Measurements from ENCODE around the gene OSBPL6. TPM values are rescaled to one million over a fixed set of nuclear protein-coding genes. Genes with fewer than 3 reads are reported as not detected.
"Not testable (repeated sequence)": the region's sequence is repeated elsewhere in the genome, so short reads cannot be mapped to it uniquely, and the experiment has no call there.

Gene OSBPL6
- polyA plus RNA-seq, 4 donors, result 3.8 to 6.1 (median 6.0) TPM

GRCh38 chr2:178197791-178198190 is 3.5 kb downstream of the OSBPL6 start:
- DNase-seq (ENCODE audit: low read depth in 4 of 4, low spot score in 3 of 4), result no peak

GRCh38 chr2:178198441-178198840 is 4.1 kb downstream of the OSBPL6 start:
- DNase-seq (ENCODE audit: low read depth in 4 of 4, low spot score in 3 of 4), result not testable (repeated sequence)

GRCh38 chr2:178199334-178199733 is 5.0 kb downstream of the OSBPL6 start:
- DNase-seq (ENCODE audit: low read depth in 4 of 4, low spot score in 3 of 4), result no peak

GRCh38 chr2:178200331-178200730 is 6.0 kb downstream of the OSBPL6 start:
- no peak for DNase-seq (ENCODE audit: low read depth in 4 of 4, low spot score in 3 of 4)

- no peak for DNase-seq (ENCODE audit: low read depth in 4 of 4, low spot score in 3 of 4)
Observed at GRCh38 chr2:178202927-178203326, 8.6 kb downstream of the OSBPL6 start.

- no peak for DNase-seq (ENCODE audit: low read depth in 4 of 4, low spot score in 3 of 4)
Observed at GRCh38 chr2:178204977-178205376, 10.7 kb downstream of the OSBPL6 start.

GRCh38 chr2:178205853-178206521 is 11.7 kb downstream of the OSBPL6 start:
- DNase-seq (ENCODE audit: low read depth in 4 of 4, low spot score in 3 of 4), result no peak

- DNase-seq (ENCODE audit: low read depth in 4 of 4, low spot score in 3 of 4), result no peak
Observed at GRCh38 chr2:178208336-178208735, 14.0 kb downstream of the OSBPL6 start.

GRCh38 chr2:178208817-178209216 is 14.5 kb downstream of the OSBPL6 start:
- DNase-seq (ENCODE audit: low read depth in 4 of 4, low spot score in 3 of 4), result no peak

GRCh38 chr2:178211460-178211859 is 17.1 kb downstream of the OSBPL6 start:
- DNase-seq (ENCODE audit: low read depth in 4 of 4, low spot score in 3 of 4), result no peak

- DNase-seq (ENCODE audit: low read depth in 4 of 4, low spot score in 3 of 4), result no peak
Observed at GRCh38 chr2:178211943-178212342, 17.6 kb downstream of the OSBPL6 start.

- no peak for DNase-seq (ENCODE audit: low read depth in 4 of 4, low spot score in 3 of 4)
Observed at GRCh38 chr2:178213991-178214390, 19.7 kb downstream of the OSBPL6 start.

GRCh38 chr2:178219247-178219646 is 24.9 kb downstream of the OSBPL6 start:
- no peak for DNase-seq (ENCODE audit: low read depth in 4 of 4, low spot score in 3 of 4)

- DNase-seq (ENCODE audit: low read depth in 4 of 4, low spot score in 3 of 4), result no peak
Observed at GRCh38 chr2:178220814-178221213, 26.5 kb downstream of the OSBPL6 start.

GRCh38 chr2:178221556-178221955 is 27.2 kb downstream of the OSBPL6 start:
- DNase-seq (ENCODE audit: low read depth in 4 of 4, low spot score in 3 of 4), result no peak

GRCh38 chr2:178223806-178224205 is 29.5 kb downstream of the OSBPL6 start:
- no peak for DNase-seq (ENCODE audit: low read depth in 4 of 4, low spot score in 3 of 4)

- no peak for DNase-seq (ENCODE audit: low read depth in 4 of 4, low spot score in 3 of 4)
Observed at GRCh38 chr2:178225006-178225805, 30.9 kb downstream of the OSBPL6 start.

GRCh38 chr2:178227187-178227586 is 32.9 kb downstream of the OSBPL6 start:
- DNase-seq (ENCODE audit: low read depth in 4 of 4, low spot score in 3 of 4), result no peak

- DNase-seq (ENCODE audit: low read depth in 4 of 4, low spot score in 3 of 4), result no peak
Observed at GRCh38 chr2:178229927-178230326, 35.6 kb downstream of the OSBPL6 start.

GRCh38 chr2:178230396-178230795 is 36.1 kb downstream of the OSBPL6 start:
- DNase-seq (ENCODE audit: low read depth in 4 of 4, low spot score in 3 of 4), result no peak

- DNase-seq (ENCODE audit: low read depth in 4 of 4, low spot score in 3 of 4), result no peak
Observed at GRCh38 chr2:178233428-178233827, 39.1 kb downstream of the OSBPL6 start.

- no peak for DNase-seq (ENCODE audit: low read depth in 4 of 4, low spot score in 3 of 4)
Observed at GRCh38 chr2:178234648-178235047, 40.3 kb downstream of the OSBPL6 start.
